Measurements from ENCODE around the gene PITPNC1.
"Not testable (repeated sequence)": the region's sequence is repeated elsewhere in the genome, so short reads cannot be mapped to it uniquely, and the experiment has no call there.

PITPNC1 gene

DNA sequence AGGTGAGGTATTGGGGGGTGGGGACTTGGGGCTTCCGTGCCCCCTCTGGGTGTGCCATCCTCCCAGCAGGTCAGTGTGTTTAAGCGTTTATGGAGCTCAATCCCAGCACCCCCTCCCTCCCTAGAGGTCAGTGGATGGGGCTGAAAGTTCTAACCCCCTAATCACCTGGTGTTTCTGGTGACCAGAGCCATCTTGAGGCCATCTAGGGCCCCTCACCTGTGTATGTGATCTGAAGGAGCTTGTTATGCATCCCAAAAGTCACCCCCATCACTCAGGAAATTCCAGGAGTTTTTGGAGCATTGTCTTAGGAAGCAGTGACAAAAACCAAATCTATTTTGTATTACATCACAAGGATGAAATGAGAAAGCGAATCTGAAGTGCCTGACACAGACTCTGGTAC, 272.8 kb downstream of the PITPNC1 start:
- no peak for DNase-seq (ENCODE audit: low read depth)

DNA sequence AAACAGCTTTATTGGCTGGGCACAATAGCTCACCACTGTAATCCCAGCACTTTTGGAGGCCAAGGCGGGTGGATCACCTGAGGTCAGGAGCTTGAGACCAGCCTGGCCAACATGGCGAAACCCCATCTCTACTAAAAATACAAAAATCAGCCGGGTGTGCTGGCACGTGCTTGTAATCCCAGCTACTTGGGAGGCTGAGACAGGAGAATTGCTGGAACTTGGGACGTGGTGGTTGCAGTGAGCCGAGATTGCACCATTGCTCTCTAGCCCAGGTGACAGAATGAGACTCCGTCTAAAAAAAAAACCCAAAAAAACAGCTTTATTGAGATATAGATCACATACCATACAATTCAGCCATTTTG, 274.1 kb downstream of the PITPNC1 start:
- DNase-seq (ENCODE audit: low read depth); H3K4me3 ChIP-seq (ENCODE audit: low read depth, low read length): not testable (repeated sequence)

More for the DNA sequence above, 272.8 kb downstream of the PITPNC1 start:
- H3K4me3 ChIP-seq (ENCODE audit: low read depth, low read length): peak overlapping the region; percentile 9; the same call in 1 of the 2 replicates
- TF ChIP-seq, protein P1, sequence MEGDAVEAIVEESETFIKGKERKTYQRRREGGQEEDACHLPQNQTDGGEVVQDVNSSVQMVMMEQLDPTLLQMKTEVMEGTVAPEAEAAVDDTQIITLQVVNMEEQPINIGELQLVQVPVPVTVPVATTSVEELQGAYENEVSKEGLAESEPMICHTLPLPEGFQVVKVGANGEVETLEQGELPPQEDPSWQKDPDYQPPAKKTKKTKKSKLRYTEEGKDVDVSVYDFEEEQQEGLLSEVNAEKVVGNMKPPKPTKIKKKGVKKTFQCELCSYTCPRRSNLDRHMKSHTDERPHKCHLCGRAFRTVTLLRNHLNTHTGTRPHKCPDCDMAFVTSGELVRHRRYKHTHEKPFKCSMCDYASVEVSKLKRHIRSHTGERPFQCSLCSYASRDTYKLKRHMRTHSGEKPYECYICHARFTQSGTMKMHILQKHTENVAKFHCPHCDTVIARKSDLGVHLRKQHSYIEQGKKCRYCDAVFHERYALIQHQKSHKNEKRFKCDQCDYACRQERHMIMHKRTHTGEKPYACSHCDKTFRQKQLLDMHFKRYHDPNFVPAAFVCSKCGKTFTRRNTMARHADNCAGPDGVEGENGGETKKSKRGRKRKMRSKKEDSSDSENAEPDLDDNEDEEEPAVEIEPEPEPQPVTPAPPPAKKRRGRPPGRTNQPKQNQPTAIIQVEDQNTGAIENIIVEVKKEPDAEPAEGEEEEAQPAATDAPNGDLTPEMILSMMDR (IDR thresholded peaks at IDR 0.05; ENCODE audit: low read depth, low read length, missing control alignments): no peak

DNA sequence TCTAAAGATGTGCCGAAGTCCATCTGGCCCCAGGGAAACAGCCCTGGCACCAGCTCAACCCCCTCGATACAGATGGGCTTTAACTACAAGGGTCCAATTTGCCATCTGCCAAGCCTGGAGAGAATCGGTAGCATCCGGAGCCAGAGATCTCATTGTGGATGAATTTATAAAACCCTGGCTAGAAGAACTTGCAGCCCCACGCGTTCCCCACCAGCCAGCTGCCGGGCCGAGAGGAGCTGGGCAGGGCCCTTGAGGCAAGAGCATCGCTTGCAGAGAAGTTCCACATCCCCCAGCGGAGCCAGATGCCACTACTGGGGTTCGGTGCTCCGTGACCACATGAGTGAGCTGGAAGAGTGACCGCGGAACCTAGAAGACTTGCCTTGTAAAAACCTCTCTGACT, 275.4 kb downstream of the PITPNC1 start:
- H3K4me3 ChIP-seq (ENCODE audit: low read depth, low read length): no peak overlapping the region
- TF ChIP-seq, protein P1 (IDR thresholded peaks at IDR 0.05; ENCODE audit: low read depth, low read length, missing control alignments): no peak

DNA sequence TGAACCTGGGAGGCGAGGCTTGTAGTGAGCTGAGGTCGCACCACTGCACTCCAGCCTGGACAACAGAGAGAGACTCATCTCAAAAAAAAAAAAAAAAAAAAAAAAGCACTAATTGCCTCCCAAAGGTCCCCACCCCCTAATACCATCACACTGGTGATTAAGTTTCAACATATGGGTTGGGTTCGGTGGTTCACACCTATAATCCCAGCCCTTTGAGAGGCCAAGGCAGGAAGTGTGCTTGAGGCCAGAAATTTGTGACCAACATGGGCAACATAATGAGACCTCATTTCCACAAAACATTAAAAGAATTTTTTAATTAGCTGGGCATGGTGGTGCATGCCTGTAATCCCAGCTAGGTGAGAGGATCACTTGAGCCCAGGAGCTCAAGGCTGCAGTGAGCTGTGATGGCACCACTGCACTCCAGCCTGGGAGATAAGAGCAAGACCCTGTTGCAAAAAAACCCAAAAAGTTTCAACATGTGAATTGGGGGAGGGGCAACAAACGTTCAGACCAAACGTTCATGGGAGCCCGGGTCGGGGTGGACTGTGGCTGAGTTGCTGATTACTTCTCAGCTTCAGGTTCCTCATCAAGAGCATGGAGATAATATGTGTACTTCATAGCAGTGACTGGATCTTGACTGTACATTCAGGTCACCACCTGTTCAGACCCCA, 278.5 kb downstream of the PITPNC1 start:
- TF ChIP-seq, protein P1 (IDR thresholded peaks at IDR 0.05; ENCODE audit: low read depth, low read length, missing control alignments): no peak
- no peak overlapping the region for H3K4me3 ChIP-seq (ENCODE audit: low read depth, low read length)
- no peak for DNase-seq (ENCODE audit: low read depth)

More for the DNA sequence above, 275.4 kb downstream of the PITPNC1 start:
- DNase-seq (ENCODE audit: low read depth): no peak

DNA sequence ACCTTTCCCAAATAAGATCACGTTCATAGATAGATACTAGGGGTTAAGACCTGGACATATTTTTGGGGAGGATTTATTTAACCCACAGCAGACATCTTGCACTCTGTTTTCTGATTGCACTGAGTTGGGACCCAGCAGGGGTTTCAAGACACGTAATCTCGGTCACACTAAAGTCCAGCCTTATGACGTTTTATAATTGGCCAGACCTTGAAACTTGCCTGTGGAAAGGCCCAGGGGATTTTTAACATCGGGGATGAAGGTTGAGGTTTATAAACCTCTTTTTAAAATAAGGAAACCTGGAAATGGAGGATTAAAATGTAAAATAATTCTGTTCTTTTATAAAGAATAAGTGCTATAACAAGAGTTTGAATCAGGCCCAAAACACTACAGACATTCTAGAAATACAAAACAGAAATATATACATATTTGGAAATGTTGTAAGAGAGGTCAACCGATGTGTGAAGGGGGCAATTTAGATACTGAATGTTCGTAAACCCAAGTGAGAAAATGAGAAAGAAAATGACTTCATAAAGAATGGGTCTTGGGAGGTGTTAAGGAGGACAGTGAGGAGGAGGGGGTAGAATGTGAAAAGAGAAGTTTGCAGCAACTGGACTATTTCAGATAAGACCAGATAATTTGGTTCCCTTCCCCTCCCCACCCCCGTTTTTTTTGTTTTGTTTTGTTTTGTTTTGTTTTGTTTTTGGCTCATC, 279.6 kb downstream of the PITPNC1 start:
- no peak for DNase-seq (ENCODE audit: low read depth)
- TF ChIP-seq, protein P1 (IDR thresholded peaks at IDR 0.05; ENCODE audit: low read depth, low read length, missing control alignments): no peak
- no peak overlapping the region for H3K4me3 ChIP-seq (ENCODE audit: low read depth, low read length)

DNA sequence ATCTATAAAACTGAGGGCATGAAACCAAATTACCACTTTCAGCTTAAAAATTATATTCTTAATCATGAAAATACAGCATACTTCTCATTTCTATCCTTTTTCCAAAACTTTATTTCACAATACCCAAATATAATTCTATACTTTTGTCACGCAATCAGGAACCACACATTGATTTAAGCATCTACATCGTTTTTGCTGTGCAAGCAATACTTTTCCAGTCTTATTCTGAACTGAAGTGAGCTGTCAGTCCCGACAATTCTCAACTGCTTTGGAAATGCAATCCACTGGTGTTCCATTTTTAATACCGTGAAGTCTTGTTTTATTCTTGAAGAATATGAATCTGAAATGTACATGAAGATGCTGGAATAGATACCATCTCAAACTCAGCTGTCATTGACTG, 280.5 kb downstream of the PITPNC1 start:
- H3K4me3 ChIP-seq (ENCODE audit: low read depth, low read length): no peak overlapping the region
- TF ChIP-seq, protein P1 (IDR thresholded peaks at IDR 0.05; ENCODE audit: low read depth, low read length, missing control alignments): no peak
- DNase-seq (ENCODE audit: low read depth): no peak

DNA sequence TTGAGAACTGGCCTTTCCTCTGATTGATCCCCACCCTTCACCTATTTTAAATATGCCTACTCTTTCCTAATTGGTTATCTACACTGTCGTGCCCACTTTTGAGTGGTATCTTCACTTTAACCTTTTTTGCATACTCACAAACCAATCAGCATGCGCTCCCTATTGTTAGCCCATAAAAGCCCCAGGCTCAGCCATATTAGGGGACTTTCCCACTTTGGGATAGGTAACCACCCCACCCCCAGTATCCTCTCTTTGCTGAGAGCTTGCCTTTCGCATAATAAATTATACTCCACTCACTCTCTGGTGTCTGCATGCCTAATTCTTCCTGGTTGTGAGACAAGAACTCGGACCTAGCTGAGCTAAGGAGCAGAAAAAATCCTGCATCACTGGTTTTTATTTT, 281.2 kb downstream of the PITPNC1 start:
- no peak for DNase-seq (ENCODE audit: low read depth)
- no peak overlapping the region for H3K4me3 ChIP-seq (ENCODE audit: low read depth, low read length)
- TF ChIP-seq, protein P1 (IDR thresholded peaks at IDR 0.05; ENCODE audit: low read depth, low read length, missing control alignments): no peak

Measured in GM12864 (cell line).